ENCODE measurements around the gene DCDC2. TPM values are rescaled to one million over a fixed set of nuclear protein-coding genes. Genes with fewer than 3 reads are reported as not detected.

DCDC2 gene
- total RNA-seq, 1 donor from 2014 or later, result 4.5 TPM

DNA sequence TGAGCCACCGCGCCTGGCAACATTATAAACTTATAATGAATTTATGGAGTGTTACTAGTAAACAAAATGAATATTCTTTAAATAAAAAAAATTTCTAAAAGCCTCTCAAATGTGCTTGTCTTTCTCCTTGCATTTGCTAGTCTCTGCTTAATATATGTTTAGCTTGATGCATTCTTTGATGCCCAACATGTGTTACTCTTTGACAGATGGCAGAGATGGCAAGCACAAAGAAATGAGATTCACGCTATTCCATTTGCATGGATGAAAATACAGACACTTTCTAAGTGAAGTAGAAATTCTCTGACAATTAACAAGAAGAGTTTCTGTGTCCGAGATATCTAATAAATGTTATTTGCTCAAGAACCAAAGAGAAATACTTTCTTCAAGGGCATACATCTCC lies 30.1 kb downstream of the DCDC2 start:
- FAIRE-seq (no peak), DNase-seq (ENCODE audit: low read depth) (no peak)
- TF ChIP-seq, protein P1, sequence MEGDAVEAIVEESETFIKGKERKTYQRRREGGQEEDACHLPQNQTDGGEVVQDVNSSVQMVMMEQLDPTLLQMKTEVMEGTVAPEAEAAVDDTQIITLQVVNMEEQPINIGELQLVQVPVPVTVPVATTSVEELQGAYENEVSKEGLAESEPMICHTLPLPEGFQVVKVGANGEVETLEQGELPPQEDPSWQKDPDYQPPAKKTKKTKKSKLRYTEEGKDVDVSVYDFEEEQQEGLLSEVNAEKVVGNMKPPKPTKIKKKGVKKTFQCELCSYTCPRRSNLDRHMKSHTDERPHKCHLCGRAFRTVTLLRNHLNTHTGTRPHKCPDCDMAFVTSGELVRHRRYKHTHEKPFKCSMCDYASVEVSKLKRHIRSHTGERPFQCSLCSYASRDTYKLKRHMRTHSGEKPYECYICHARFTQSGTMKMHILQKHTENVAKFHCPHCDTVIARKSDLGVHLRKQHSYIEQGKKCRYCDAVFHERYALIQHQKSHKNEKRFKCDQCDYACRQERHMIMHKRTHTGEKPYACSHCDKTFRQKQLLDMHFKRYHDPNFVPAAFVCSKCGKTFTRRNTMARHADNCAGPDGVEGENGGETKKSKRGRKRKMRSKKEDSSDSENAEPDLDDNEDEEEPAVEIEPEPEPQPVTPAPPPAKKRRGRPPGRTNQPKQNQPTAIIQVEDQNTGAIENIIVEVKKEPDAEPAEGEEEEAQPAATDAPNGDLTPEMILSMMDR (IDR thresholded peaks at IDR 0.05; ENCODE audit: insufficient read depth, low read depth, low read length), result no peak
- no peak for TF ChIP-seq EZH2 (IDR thresholded peaks at IDR 0.05; ENCODE audit: insufficient read depth, low read length)
- Mint-ChIP-seq H3K9me3 (ENCODE audit: unreplicated experiment) (no peaks in the 10 kb centered on the region), H3K4me1 (ENCODE audit: low read depth, unreplicated experiment) (peaks cover 44% of the 10 kb centered on the region), H3K4me3 (ENCODE audit: unreplicated experiment) (no peak overlapping the region), H3K27me3 (ENCODE audit: low read depth, unreplicated experiment) (no peaks in the 10 kb centered on the region), H3K27ac (ENCODE audit: unreplicated experiment) (no peak overlapping the region), H3K36me3 (ENCODE audit: low read depth, unreplicated experiment) (no peaks in the 10 kb centered on the region)
- H3K4me1 ChIP-seq (ENCODE audit: insufficient read depth, low read length), result peaks cover 30% of the 10 kb centered on the region
- H4K20me1 ChIP-seq (ENCODE audit: insufficient read depth, low read length), result no peaks in the 10 kb centered on the region
- H3K79me2 ChIP-seq (ENCODE audit: insufficient read depth, low read length), result no peaks in the 10 kb centered on the region
- no peaks in the 10 kb centered on the region for H3K9me3 ChIP-seq (ENCODE audit: insufficient read depth, low read depth, low read length)
- H3K27ac ChIP-seq (ENCODE audit: low read depth, low read length), result no peak overlapping the region
- H3K27me3 ChIP-seq (ENCODE audit: insufficient read depth, low read length), result no peaks in the 10 kb centered on the region
- no peak overlapping the region for H3K4me3 ChIP-seq (ENCODE audit: insufficient read depth, low read depth, low read length)
- no peak overlapping the region for H3K9ac ChIP-seq (ENCODE audit: low read length)
- no peak overlapping the region for H3K4me2 ChIP-seq (ENCODE audit: low read length)
- H2AFZ ChIP-seq (ENCODE audit: low read depth, low read length), result no peak overlapping the region
- no peaks in the 10 kb centered on the region for H3K36me3 ChIP-seq (ENCODE audit: insufficient read depth, low read length)

DNA sequence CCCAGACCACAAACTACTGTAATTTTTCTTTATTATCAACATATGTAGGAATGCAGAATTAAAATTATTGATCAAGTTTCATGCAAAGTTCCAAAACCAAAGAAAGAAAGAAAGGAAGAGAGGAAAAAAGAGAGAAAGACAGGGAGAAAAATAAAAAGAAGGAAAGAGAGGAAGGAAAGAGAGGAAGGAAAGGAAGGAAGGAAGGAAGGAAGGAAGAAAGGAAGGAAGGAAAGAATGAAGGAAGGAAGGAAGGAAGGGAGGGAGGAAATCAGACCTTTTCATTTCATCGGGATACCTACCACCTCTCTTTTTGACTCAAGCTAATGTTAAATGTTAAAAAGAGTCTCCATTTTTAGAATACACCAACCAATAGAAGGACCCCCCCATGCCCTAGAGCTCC lies 31.9 kb downstream of the DCDC2 start:
- peaks cover 48% of the 10 kb centered on the region for H3K4me1 Mint-ChIP-seq (ENCODE audit: low read depth, unreplicated experiment)
- Histone ChIP-seq H3K79me2 (ENCODE audit: insufficient read depth, low read length) (no peaks in the 10 kb centered on the region), H2AFZ (ENCODE audit: low read depth, low read length) (no peak overlapping the region), H3K36me3 (ENCODE audit: insufficient read depth, low read length) (no peaks in the 10 kb centered on the region), H3K4me2 (ENCODE audit: low read length) (no peak overlapping the region), H3K27ac (ENCODE audit: low read depth, low read length) (no peak overlapping the region), H3K9me3 (ENCODE audit: insufficient read depth, low read depth, low read length) (no peaks in the 10 kb centered on the region), H3K9ac (ENCODE audit: low read length) (no peak overlapping the region), H3K4me3 (ENCODE audit: insufficient read depth, low read depth, low read length) (no peak overlapping the region), H3K4me1 (ENCODE audit: insufficient read depth, low read length) (peaks cover 33% of the 10 kb centered on the region), H3K27me3 (ENCODE audit: insufficient read depth, low read length) (no peaks in the 10 kb centered on the region), H4K20me1 (ENCODE audit: insufficient read depth, low read length) (no peaks in the 10 kb centered on the region)
- no peaks in the 10 kb centered on the region for H3K36me3 Mint-ChIP-seq (ENCODE audit: low read depth, unreplicated experiment)
- H3K9me3 Mint-ChIP-seq (ENCODE audit: unreplicated experiment), result no peaks in the 10 kb centered on the region
- FAIRE-seq (no peak), DNase-seq (ENCODE audit: low read depth) (no peak)
- H3K27ac Mint-ChIP-seq (ENCODE audit: unreplicated experiment), result no peak overlapping the region
- TF ChIP-seq, protein P1 (IDR thresholded peaks at IDR 0.05; ENCODE audit: insufficient read depth, low read depth, low read length), result no peak
- no peak for TF ChIP-seq EZH2 (IDR thresholded peaks at IDR 0.05; ENCODE audit: insufficient read depth, low read length)
- H3K4me3 Mint-ChIP-seq (ENCODE audit: unreplicated experiment), result no peak overlapping the region
- H3K27me3 Mint-ChIP-seq (ENCODE audit: low read depth, unreplicated experiment), result no peaks in the 10 kb centered on the region

DNA sequence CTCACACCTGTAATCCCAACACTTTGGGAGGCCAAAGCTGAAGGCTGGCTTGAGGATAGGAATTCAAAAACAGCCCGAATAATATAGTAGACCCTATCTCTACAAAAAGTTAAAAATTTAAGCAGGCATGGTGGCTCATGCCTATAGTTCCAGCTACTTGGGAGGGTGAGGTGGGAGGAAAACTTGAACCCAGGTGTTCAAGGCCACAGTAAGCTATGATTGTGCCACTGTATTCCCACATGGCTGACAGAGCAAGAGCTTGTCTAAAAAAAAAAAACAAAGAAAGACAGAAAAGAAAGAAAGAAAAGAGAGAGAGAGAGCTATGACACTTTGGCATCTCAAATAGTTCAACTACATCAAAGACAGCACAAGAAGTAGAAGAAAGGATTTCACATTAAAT lies 33.2 kb downstream of the DCDC2 start:
- Histone ChIP-seq H4K20me1 (ENCODE audit: insufficient read depth, low read length) (no peaks in the 10 kb centered on the region), H3K4me3 (ENCODE audit: insufficient read depth, low read depth, low read length) (no peak overlapping the region), H3K9ac (ENCODE audit: low read length) (peak overlapping the region; percentile 62), H3K36me3 (ENCODE audit: insufficient read depth, low read length) (no peaks in the 10 kb centered on the region), H3K27me3 (ENCODE audit: insufficient read depth, low read length) (no peaks in the 10 kb centered on the region), H3K79me2 (ENCODE audit: insufficient read depth, low read length) (no peaks in the 10 kb centered on the region), H3K27ac (ENCODE audit: low read depth, low read length) (peak overlapping the region; percentile 85), H3K4me1 (ENCODE audit: insufficient read depth, low read length) (peaks cover 33% of the 10 kb centered on the region), H3K9me3 (ENCODE audit: insufficient read depth, low read depth, low read length) (no peaks in the 10 kb centered on the region), H3K4me2 (ENCODE audit: low read length) (peak overlapping the region; percentile 58), H2AFZ (ENCODE audit: low read depth, low read length) (no peak overlapping the region)
- Mint-ChIP-seq H3K27ac (ENCODE audit: unreplicated experiment) (peak overlapping the region; percentile 88), H3K4me1 (ENCODE audit: low read depth, unreplicated experiment) (peaks cover 41% of the 10 kb centered on the region), H3K4me3 (ENCODE audit: unreplicated experiment) (no peak overlapping the region), H3K9me3 (ENCODE audit: unreplicated experiment) (no peaks in the 10 kb centered on the region), H3K27me3 (ENCODE audit: low read depth, unreplicated experiment) (no peaks in the 10 kb centered on the region), H3K36me3 (ENCODE audit: low read depth, unreplicated experiment) (no peaks in the 10 kb centered on the region)
- DNase-seq (ENCODE audit: low read depth) (no peak), FAIRE-seq (no peak)
- no peak for TF ChIP-seq EZH2 (IDR thresholded peaks at IDR 0.05; ENCODE audit: insufficient read depth, low read length)
- TF ChIP-seq, protein P1 (IDR thresholded peaks at IDR 0.05; ENCODE audit: insufficient read depth, low read depth, low read length), result no peak
